ENCODE results near the gene DBP.

DNA sequence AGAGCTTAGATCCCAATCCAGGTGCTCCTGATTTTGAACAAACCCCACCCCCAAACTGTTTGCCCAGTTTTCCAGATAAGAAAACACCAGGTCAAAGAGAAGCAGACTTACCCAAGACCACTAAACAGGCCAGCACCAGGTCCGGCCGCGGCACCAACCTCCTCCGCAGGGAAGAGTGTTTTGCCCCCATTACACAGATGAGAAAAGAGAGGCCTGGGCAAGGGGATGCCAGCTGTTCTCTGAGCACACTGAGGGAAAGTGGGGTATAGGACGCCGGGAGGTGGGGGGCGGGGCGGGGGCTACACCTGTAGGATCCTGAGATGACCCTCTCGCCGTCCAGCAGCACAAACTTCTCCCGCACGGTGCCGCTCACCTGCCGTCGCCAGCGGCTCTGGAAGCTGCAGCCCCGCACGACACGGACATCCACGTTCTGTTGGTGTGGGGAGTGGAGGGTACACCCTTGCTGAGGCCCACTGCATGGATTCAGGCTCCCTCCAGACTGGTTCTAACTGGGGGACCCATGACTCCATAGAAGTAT lies 27.5 kb downstream of the DBP start:
- no peak for TF ChIP-seq POLR2A (IDR thresholded peaks at IDR 0.05)
- no peak for TF ChIP-seq CTCF (IDR thresholded peaks at IDR 0.05 in 8 of 11, conservative IDR thresholded peaks at IDR 0.05 in 3 of 11)

All from spleen (tissue), 7 donors.